ENCODE measurements around the gene WDR64.

Gene WDR64

DNA sequence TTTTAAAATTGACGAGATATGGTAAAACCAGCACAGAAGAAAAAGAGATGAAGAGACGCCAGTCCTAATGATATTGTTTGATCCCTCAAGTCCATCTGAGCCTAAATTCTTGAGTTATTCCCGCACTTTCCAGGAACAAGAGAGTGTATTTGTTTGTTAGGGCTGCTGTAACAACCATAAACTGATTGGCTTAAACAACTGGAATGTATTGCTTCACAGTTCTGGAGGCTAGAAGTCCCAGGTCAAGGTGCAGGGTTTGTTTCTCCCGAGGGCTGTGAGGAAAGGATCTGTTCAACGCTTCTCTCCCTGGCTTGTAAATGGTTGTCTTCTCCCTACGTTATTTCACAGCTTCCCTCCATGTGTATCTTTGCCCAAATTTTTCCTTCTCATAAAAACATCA lies 188.1 kb downstream of the WDR64 start:
- H2BK12ac ChIP-seq (ENCODE audit: low read length), result no peak overlapping the region
- H3K4me2 ChIP-seq (ENCODE audit: low read length), result no peak overlapping the region
- no peak overlapping the region for H3K9ac ChIP-seq (ENCODE audit: low read length)
- H3K4me3 ChIP-seq (ENCODE audit: low read depth, low read length), result no peak overlapping the region
- no peaks in the 10 kb centered on the region for H3K79me2 ChIP-seq (ENCODE audit: control insufficient read depth, insufficient read depth, low read length, poor library complexity)
- H4K91ac ChIP-seq (ENCODE audit: low read depth, low read length), result no peak overlapping the region
- H3K9me3 ChIP-seq (ENCODE audit: insufficient read depth, low read depth, low read length), result no peaks in the 10 kb centered on the region
- H4K8ac ChIP-seq (ENCODE audit: low read depth, low read length), result no peak overlapping the region
- H2BK120ac ChIP-seq (ENCODE audit: insufficient read depth, low read length, poor library complexity), result no peak overlapping the region
- H3K36me3 ChIP-seq (ENCODE audit: control insufficient read depth in 1 of 2, insufficient read depth in 2 of 2, low read length in 2 of 2), result no peaks in the 10 kb centered on the region
- DNase-seq, result peak in 1 of 2 donors; percentile 62
- no peak overlapping the region for H2BK5ac ChIP-seq (ENCODE audit: low read depth, low read length, poor library complexity)
- H4K12ac ChIP-seq (ENCODE audit: low read depth, low read length), result no peak overlapping the region
- H3K18ac ChIP-seq (ENCODE audit: low read length), result no peak overlapping the region
- H3K27ac ChIP-seq (ENCODE audit: low read depth, low read length), result no peak overlapping the region
- no peak overlapping the region for H3K23ac ChIP-seq (ENCODE audit: low read length)
- H3K79me1 ChIP-seq (ENCODE audit: low read length), result peaks cover 9% of the 10 kb centered on the region
- WGBS (ENCODE audit: extremely low coverage, insufficient coverage, insufficient read length), result no CpG with 5 or more reads among the region's 6 CpGs
- H3K4ac ChIP-seq (ENCODE audit: low read depth, low read length), result no peak overlapping the region
- no peaks in the 10 kb centered on the region for H3K27me3 ChIP-seq (ENCODE audit: insufficient read depth, low read length)
- no peak overlapping the region for H2AFZ ChIP-seq (ENCODE audit: insufficient read depth, low read length, poor library complexity)
- no peak overlapping the region for H2AK5ac ChIP-seq (ENCODE audit: low read length)
- no peak overlapping the region for H3K14ac ChIP-seq (ENCODE audit: low read length)
- peaks cover 5 to 7% of the 10 kb centered on the region in 2 experiments for H3K4me1 ChIP-seq (ENCODE audit: control insufficient read depth in 1 of 2, insufficient read depth in 2 of 2, low read length in 2 of 2)

DNA sequence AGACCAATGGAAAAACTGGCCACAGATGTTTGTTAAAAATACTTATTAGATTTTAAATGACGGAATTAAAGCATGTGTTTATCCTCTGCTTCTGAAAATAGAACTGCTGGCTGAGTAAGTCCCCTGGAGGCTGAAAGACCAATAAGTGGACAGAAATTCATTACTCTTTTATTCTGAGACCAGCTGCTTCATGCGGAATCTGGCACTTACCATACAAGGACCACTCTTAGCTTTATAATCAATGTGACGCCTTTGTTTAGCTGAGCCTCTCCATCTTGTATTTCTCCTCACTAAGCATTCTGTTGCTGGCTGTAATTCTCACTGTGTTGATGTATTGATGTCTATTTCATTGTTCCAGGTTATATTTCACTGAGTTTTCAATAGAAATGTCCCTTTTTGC lies 189.6 kb downstream of the WDR64 start:
- Histone ChIP-seq H2BK5ac (ENCODE audit: low read depth, low read length, poor library complexity) (no peak overlapping the region), H3K79me2 (ENCODE audit: control insufficient read depth, insufficient read depth, low read length, poor library complexity) (no peaks in the 10 kb centered on the region), H2AFZ (ENCODE audit: insufficient read depth, low read length, poor library complexity) (no peak overlapping the region), H3K4me3 (ENCODE audit: low read depth, low read length) (no peak overlapping the region), H3K14ac (ENCODE audit: low read length) (no peak overlapping the region), H3K4me2 (ENCODE audit: low read length) (no peak overlapping the region), H3K27me3 (ENCODE audit: insufficient read depth, low read length) (no peaks in the 10 kb centered on the region), H4K91ac (ENCODE audit: low read depth, low read length) (no peak overlapping the region), H3K9me3 (ENCODE audit: insufficient read depth, low read depth, low read length) (no peaks in the 10 kb centered on the region), H3K79me1 (ENCODE audit: low read length) (peaks cover 9% of the 10 kb centered on the region), H4K8ac (ENCODE audit: low read depth, low read length) (no peak overlapping the region), H3K36me3 (ENCODE audit: control insufficient read depth in 1 of 2, insufficient read depth in 2 of 2, low read length in 2 of 2) (no peaks in the 10 kb centered on the region), H4K12ac (ENCODE audit: low read depth, low read length) (no peak overlapping the region), H2BK12ac (ENCODE audit: low read length) (no peak overlapping the region), H3K9ac (ENCODE audit: low read length) (no peak overlapping the region), H3K18ac (ENCODE audit: low read length) (no peak overlapping the region), H3K27ac (ENCODE audit: low read depth, low read length) (no peak overlapping the region), H3K23ac (ENCODE audit: low read length) (no peak overlapping the region), H2AK5ac (ENCODE audit: low read length) (no peak overlapping the region), H2BK120ac (ENCODE audit: insufficient read depth, low read length, poor library complexity) (no peak overlapping the region), H3K4me1 (ENCODE audit: control insufficient read depth in 1 of 2, insufficient read depth in 2 of 2, low read length in 2 of 2) (peaks cover 5 to 7% of the 10 kb centered on the region in 2 experiments), H3K4ac (ENCODE audit: low read depth, low read length) (no peak overlapping the region)
- DNase-seq, result no peak
- no CpG with 5 or more reads among the region's 3 CpGs for WGBS (ENCODE audit: extremely low coverage, insufficient coverage, insufficient read length)

- DNase-seq, result peak; percentile 12 to 78
- Histone ChIP-seq H3K4me2 (ENCODE audit: low read length) (no peak overlapping the region), H3K79me2 (ENCODE audit: control insufficient read depth, insufficient read depth, low read length, poor library complexity) (no peaks in the 10 kb centered on the region), H3K4me1 (ENCODE audit: control insufficient read depth in 1 of 2, insufficient read depth in 2 of 2, low read length in 2 of 2) (peaks cover 5% of the 10 kb centered on the region in 2 experiments), H3K23ac (ENCODE audit: low read length) (no peak overlapping the region), H3K18ac (ENCODE audit: low read length) (no peak overlapping the region), H4K8ac (ENCODE audit: low read depth, low read length) (no peak overlapping the region), H3K9me3 (ENCODE audit: insufficient read depth, low read depth, low read length) (no peaks in the 10 kb centered on the region), H3K9ac (ENCODE audit: low read length) (no peak overlapping the region), H4K12ac (ENCODE audit: low read depth, low read length) (no peak overlapping the region), H2BK12ac (ENCODE audit: low read length) (no peak overlapping the region), H3K79me1 (ENCODE audit: low read length) (peaks cover 7% of the 10 kb centered on the region), H3K27ac (ENCODE audit: low read depth, low read length) (no peak overlapping the region), H3K4me3 (ENCODE audit: low read depth, low read length) (no peak overlapping the region), H3K14ac (ENCODE audit: low read length) (no peak overlapping the region), H2AK5ac (ENCODE audit: low read length) (no peak overlapping the region), H3K27me3 (ENCODE audit: insufficient read depth, low read length) (no peaks in the 10 kb centered on the region), H3K36me3 (ENCODE audit: control insufficient read depth in 1 of 2, insufficient read depth in 2 of 2, low read length in 2 of 2) (no peaks in the 10 kb centered on the region), H2BK5ac (ENCODE audit: low read depth, low read length, poor library complexity) (no peak overlapping the region), H2AFZ (ENCODE audit: insufficient read depth, low read length, poor library complexity) (no peak overlapping the region), H3K4ac (ENCODE audit: low read depth, low read length) (no peak overlapping the region), H4K91ac (ENCODE audit: low read depth, low read length) (no peak overlapping the region), H2BK120ac (ENCODE audit: insufficient read depth, low read length, poor library complexity) (no peak overlapping the region)
- no CpG with 5 or more reads among the region's 2 CpGs for WGBS (ENCODE audit: extremely low coverage, insufficient coverage, insufficient read length)
These were observed 190.5 kb downstream of the WDR64 start for GRCh38 chr1:241842565-241842964.

DNA sequence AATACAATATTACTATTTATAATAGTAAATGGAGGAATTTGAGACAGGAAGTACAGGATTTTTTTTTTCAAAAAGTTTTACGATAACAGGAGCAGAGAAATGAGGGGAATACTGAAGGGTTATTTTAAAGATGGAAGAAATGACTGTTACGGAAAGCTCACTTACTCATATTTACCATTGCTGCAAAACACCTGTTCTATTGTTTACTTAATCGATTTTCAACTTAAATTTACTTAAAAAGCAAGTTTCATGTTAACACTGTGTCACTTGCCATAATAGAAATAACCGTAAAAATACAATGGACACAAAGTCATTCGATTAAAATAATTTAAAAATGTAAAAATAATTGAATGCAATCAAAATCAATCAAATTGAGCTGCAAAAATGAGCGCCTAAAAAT lies 192.5 kb downstream of the WDR64 start:
- H3K14ac ChIP-seq (ENCODE audit: low read length), result no peak overlapping the region
- H3K4me2 ChIP-seq (ENCODE audit: low read length), result no peak overlapping the region
- no peak overlapping the region for H2BK12ac ChIP-seq (ENCODE audit: low read length)
- no peak overlapping the region for H4K8ac ChIP-seq (ENCODE audit: low read depth, low read length)
- no peak overlapping the region for H2BK120ac ChIP-seq (ENCODE audit: insufficient read depth, low read length, poor library complexity)
- H3K18ac ChIP-seq (ENCODE audit: low read length), result no peak overlapping the region
- H3K4ac ChIP-seq (ENCODE audit: low read depth, low read length), result no peak overlapping the region
- no peak overlapping the region for H3K27ac ChIP-seq (ENCODE audit: low read depth, low read length)
- H3K27me3 ChIP-seq (ENCODE audit: insufficient read depth, low read length), result no peaks in the 10 kb centered on the region
- H2AK5ac ChIP-seq (ENCODE audit: low read length), result no peak overlapping the region
- H2BK5ac ChIP-seq (ENCODE audit: low read depth, low read length, poor library complexity), result no peak overlapping the region
- no peak overlapping the region for H4K91ac ChIP-seq (ENCODE audit: low read depth, low read length)
- peaks cover 5% of the 10 kb centered on the region for H3K79me2 ChIP-seq (ENCODE audit: control insufficient read depth, insufficient read depth, low read length, poor library complexity)
- H3K23ac ChIP-seq (ENCODE audit: low read length), result no peak overlapping the region
- no peak overlapping the region for H4K12ac ChIP-seq (ENCODE audit: low read depth, low read length)
- no peaks in the 10 kb centered on the region for H3K9me3 ChIP-seq (ENCODE audit: insufficient read depth, low read depth, low read length)
- no CpG with 5 or more reads among the region's 6 CpGs for WGBS (ENCODE audit: extremely low coverage, insufficient coverage, insufficient read length)
- no peaks in the 10 kb centered on the region for H3K36me3 ChIP-seq (ENCODE audit: control insufficient read depth in 1 of 2, insufficient read depth in 2 of 2, low read length in 2 of 2)
- DNase-seq, result no peak
- H3K9ac ChIP-seq (ENCODE audit: low read length), result no peak overlapping the region
- H3K4me3 ChIP-seq (ENCODE audit: low read depth, low read length), result no peak overlapping the region
- H3K4me1 ChIP-seq (ENCODE audit: control insufficient read depth in 1 of 2, insufficient read depth in 2 of 2, low read length in 2 of 2), result peaks cover 0 to 3% of the 10 kb centered on the region in 2 experiments
- no peak overlapping the region for H2AFZ ChIP-seq (ENCODE audit: insufficient read depth, low read length, poor library complexity)
- H3K79me1 ChIP-seq (ENCODE audit: low read length), result peaks cover 6% of the 10 kb centered on the region

Measured in trophoblast cell (in vitro differentiated cells and primary cell).